ENCODE measurements around the gene SERINC2.
"Not testable (repeated sequence)": the region's sequence is repeated elsewhere in the genome, so short reads cannot be mapped to it uniquely, and the experiment has no call there.

Gene SERINC2

GRCh38 chr1:31383967-31384366, 29.0 kb upstream of the SERINC2 start:
- no peak for DNase-seq (ENCODE audit: low read depth)
- no peak overlapping the region for H3K4me3 ChIP-seq (ENCODE audit: low read depth, low read length)
- no peak for TF ChIP-seq CTCF (IDR thresholded peaks at IDR 0.05; ENCODE audit: low read depth, low read length, missing control alignments)

GRCh38 chr1:31386576-31387243, 26.3 kb upstream of the SERINC2 start:
- not testable (repeated sequence) for DNase-seq (ENCODE audit: low read depth)

GRCh38 chr1:31387612-31388011, 25.4 kb upstream of the SERINC2 start:
- TF ChIP-seq CTCF (IDR thresholded peaks at IDR 0.05; ENCODE audit: low read depth, low read length, missing control alignments), result no peak
- DNase-seq (ENCODE audit: low read depth), result no peak
- no peak overlapping the region for H3K4me3 ChIP-seq (ENCODE audit: low read depth, low read length)

More at GRCh38 chr1:31386576-31387243, 26.3 kb upstream of the SERINC2 start:
- H3K4me3 ChIP-seq (ENCODE audit: low read depth, low read length), result not testable (repeated sequence)

- TF ChIP-seq CTCF (IDR thresholded peaks at IDR 0.05; ENCODE audit: low read depth, low read length, missing control alignments), result no peak
- no peak overlapping the region for H3K4me3 ChIP-seq (ENCODE audit: low read depth, low read length)
Observed at GRCh38 chr1:31389616-31390015, 23.4 kb upstream of the SERINC2 start.

GRCh38 chr1:31390071-31390470, 22.9 kb upstream of the SERINC2 start:
- no peak for DNase-seq (ENCODE audit: low read depth)
- H3K4me3 ChIP-seq (ENCODE audit: low read depth, low read length), result no peak overlapping the region
- TF ChIP-seq CTCF (IDR thresholded peaks at IDR 0.05; ENCODE audit: low read depth, low read length, missing control alignments), result no peak

More at GRCh38 chr1:31389616-31390015, 23.4 kb upstream of the SERINC2 start:
- no peak for DNase-seq (ENCODE audit: low read depth)

GRCh38 chr1:31393463-31393862, 19.6 kb upstream of the SERINC2 start:
- no peak overlapping the region for H3K4me3 ChIP-seq (ENCODE audit: low read depth, low read length)
- no peak for TF ChIP-seq CTCF (IDR thresholded peaks at IDR 0.05; ENCODE audit: low read depth, low read length, missing control alignments)
- DNase-seq (ENCODE audit: low read depth), result no peak

GRCh38 chr1:31394584-31395193, 18.3 kb upstream of the SERINC2 start:
- peak overlapping the region; percentile 44 for H3K4me3 ChIP-seq (ENCODE audit: low read depth, low read length)
- TF ChIP-seq CTCF (IDR thresholded peaks at IDR 0.05; ENCODE audit: low read depth, low read length, missing control alignments), result peak; percentile 87
- DNase-seq (ENCODE audit: low read depth), result peak; percentile 19
